ENCODE data around the gene NRXN3.

Gene NRXN3

GRCh38 chr14:79705126-79705894 lies 1535.1 kb downstream of the NRXN3 start:
- no peak for TF ChIP-seq CTCF (IDR thresholded peaks at IDR 0.05; ENCODE audit: control extremely low read depth, extremely low read depth, low read depth, missing control alignments)
- ChIA-PET CTCF (interaction anchor here (1.2 kb wide), 1 partner anchor 19 kb away, joined by 3 read pairs; no protein-coding TSS in a partner anchor), POLR2A (no interaction called here)
- no peak for DNase-seq (ENCODE audit: extremely low spot score)

GRCh38 chr14:79706382-79706781 lies 1536.2 kb downstream of the NRXN3 start:
- CTCF ChIA-PET: interaction anchor here (1.4 kb wide), 1 partner anchor 11 kb away, joined by 5 read pairs; no protein-coding TSS in a partner anchor
- DNase-seq (ENCODE audit: extremely low spot score): no peak
- no peak for TF ChIP-seq CTCF (IDR thresholded peaks at IDR 0.05; ENCODE audit: control extremely low read depth, extremely low read depth, low read depth, missing control alignments)
- POLR2A ChIA-PET: no interaction called here

- TF ChIP-seq CTCF (IDR thresholded peaks at IDR 0.05; ENCODE audit: control extremely low read depth, extremely low read depth, low read depth, missing control alignments): no peak
- ChIA-PET CTCF (no interaction called here), POLR2A (no interaction called here)
- no peak for DNase-seq (ENCODE audit: extremely low spot score)
Observed at GRCh38 chr14:79708426-79709388, 1538.5 kb downstream of the NRXN3 start.

- POLR2A ChIA-PET: no interaction called here
Observed at GRCh38 chr14:79709573-79709972, 1539.4 kb downstream of the NRXN3 start.

GRCh38 chr14:79712302-79712950 lies 1542.3 kb downstream of the NRXN3 start:
- ChIA-PET POLR2A (no interaction called here), CTCF (interaction anchor here (0.8 to 1.5 kb wide), 4 partner anchors 10 to 14 kb away, joined by 3 to 7 read pairs (median 3); no protein-coding TSS in a partner anchor)
- TF ChIP-seq CTCF (IDR thresholded peaks at IDR 0.05; ENCODE audit: control extremely low read depth, extremely low read depth, low read depth, missing control alignments): no peak
- no peak for DNase-seq (ENCODE audit: extremely low spot score)

More at GRCh38 chr14:79709573-79709972, 1539.4 kb downstream of the NRXN3 start:
- CTCF ChIA-PET: no interaction called here
- TF ChIP-seq CTCF (IDR thresholded peaks at IDR 0.05; ENCODE audit: control extremely low read depth, extremely low read depth, low read depth, missing control alignments): no peak
- DNase-seq (ENCODE audit: extremely low spot score): no peak
